Uterus (tissue), 4 donors: Measurements from ENCODE around the gene NPC1L1. TPM values are rescaled to one million over a fixed set of nuclear protein-coding genes. Genes with fewer than 3 reads are reported as not detected.

Experiments
- DNase-seq, 2 donors: peaks; one replicate each; pipeline ENCODE4 v3.0.0-alpha.2; 2019 to 2020
- H3K27ac ChIP-seq, 2 donors: fragments of 200-600 bp; sonication (generic); 1 replicate in 1 of 2; 2 replicates in 1 of 2; pipeline ENCODE4 v1.5.1; 2016 to 2018
- H3K27me3 ChIP-seq, 2 donors: fragments of 200-600 bp; sonication (generic); one replicate each; pipeline ENCODE4 v1.5.1; 2018 to 2019; ENCODE audit warnings: control low read depth in 1 of 2
- H3K36me3 ChIP-seq, 2 donors: fragments of 200-600 bp; sonication (generic); one replicate each; pipeline ENCODE4 v1.5.1; 2019; ENCODE audit warnings: control low read depth in 1 of 2
- H3K4me1 ChIP-seq, 2 donors: fragments of 200-600 bp; sonication (generic); one replicate each; pipeline ENCODE4 v1.5.1; 2018 to 2019; ENCODE audit warnings: control low read depth in 1 of 2
- H3K4me3 ChIP-seq, 2 donors: fragments of 200-600 bp; sonication (generic); 1 replicate in 1 of 2; 2 replicates in 1 of 2; pipeline ENCODE4 v1.5.1; 2018 to 2019; ENCODE audit warnings: mild to moderate bottlenecking in 1 of 2
- H3K9me3 ChIP-seq, 2 donors: fragments of 200-600 bp; sonication (generic); one replicate each; pipeline ENCODE4 v1.5.1; 2019; ENCODE audit warnings: control low read depth in 1 of 2
- POLR2A ChIP-seq, 2 donors: fragments of 450-650 bp; IDR thresholded peaks; one replicate each; pipeline ENCODE4 v1.6.1; 2016; ENCODE audit warnings: antibody characterized with exemption in 2 of 2, mild to moderate bottlenecking in 1 of 2, moderate library complexity in 1 of 2
- intact Hi-C: fragments of 100-400 bp; cut with DNase I; formaldehyde crosslinking; loops from one replicate; pipeline ENCODE4 v1.15.1; 2023; ENCODE audit warnings: low total_unique reads
- total RNA-seq, 4 donors: library from RNA; depleted of rRNA in 3 of 4; stranded (reverse); fragments of >200 nt in 3 of 4; gene quantifications; one replicate each; pipeline versions ENCODE4 v1.1.0 to v1.2.4, GENCODE V29; 2014 to 2023
- TF ChIP-seq, protein P1 (sequence below), 4 experiments: fragments of 200-600 bp in 2 of 4; fragments of 450-650 bp in 2 of 4; sonication (generic) in 2 of 4; IDR thresholded peaks; one replicate each; pipeline ENCODE4 v1.5.1; 2016 to 2019; ENCODE audit warnings: antibody characterized with exemption in 4 of 4, mild to moderate bottlenecking in 2 of 4, moderate library complexity in 1 of 4
- donor health status: DM: yes; HTN: yes; CAD: no.

Gene NPC1L1
- total RNA-seq, 4 donors from 2014 or later: 0.49 TPM; not detected in 3

- no peak for DNase-seq
- no peaks in the 10 kb centered on the region for H3K27me3 ChIP-seq
- TF ChIP-seq, protein P1, sequence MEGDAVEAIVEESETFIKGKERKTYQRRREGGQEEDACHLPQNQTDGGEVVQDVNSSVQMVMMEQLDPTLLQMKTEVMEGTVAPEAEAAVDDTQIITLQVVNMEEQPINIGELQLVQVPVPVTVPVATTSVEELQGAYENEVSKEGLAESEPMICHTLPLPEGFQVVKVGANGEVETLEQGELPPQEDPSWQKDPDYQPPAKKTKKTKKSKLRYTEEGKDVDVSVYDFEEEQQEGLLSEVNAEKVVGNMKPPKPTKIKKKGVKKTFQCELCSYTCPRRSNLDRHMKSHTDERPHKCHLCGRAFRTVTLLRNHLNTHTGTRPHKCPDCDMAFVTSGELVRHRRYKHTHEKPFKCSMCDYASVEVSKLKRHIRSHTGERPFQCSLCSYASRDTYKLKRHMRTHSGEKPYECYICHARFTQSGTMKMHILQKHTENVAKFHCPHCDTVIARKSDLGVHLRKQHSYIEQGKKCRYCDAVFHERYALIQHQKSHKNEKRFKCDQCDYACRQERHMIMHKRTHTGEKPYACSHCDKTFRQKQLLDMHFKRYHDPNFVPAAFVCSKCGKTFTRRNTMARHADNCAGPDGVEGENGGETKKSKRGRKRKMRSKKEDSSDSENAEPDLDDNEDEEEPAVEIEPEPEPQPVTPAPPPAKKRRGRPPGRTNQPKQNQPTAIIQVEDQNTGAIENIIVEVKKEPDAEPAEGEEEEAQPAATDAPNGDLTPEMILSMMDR (IDR thresholded peaks at IDR 0.05): no peak
- no peaks in the 10 kb centered on the region for H3K4me1 ChIP-seq
- H3K36me3 ChIP-seq: no peaks in the 10 kb centered on the region
- H3K9me3 ChIP-seq: peaks cover 0 to 17% of the 10 kb centered on the region in 2 donors
- intact Hi-C loops: no loop called here
- no peak overlapping the region for H3K27ac ChIP-seq
- no peak overlapping the region for H3K4me3 ChIP-seq
These were observed 19.6 kb downstream of the NPC1L1 start for GRCh38 chr7:44521347-44522095.

- H3K36me3 ChIP-seq: no peaks in the 10 kb centered on the region
- H3K4me1 ChIP-seq: no peaks in the 10 kb centered on the region
- no peak for TF ChIP-seq POLR2A (IDR thresholded peaks at IDR 0.05)
- TF ChIP-seq, protein P1 (IDR thresholded peaks at IDR 0.05): no peak
- DNase-seq: no peak
- H3K4me3 ChIP-seq: no peak overlapping the region
- no peak overlapping the region for H3K27ac ChIP-seq
- H3K27me3 ChIP-seq: no peaks in the 10 kb centered on the region
- H3K9me3 ChIP-seq: peaks cover 0 to 10% of the 10 kb centered on the region in 2 donors
- intact Hi-C loops: no loop called here
These were observed 20.6 kb downstream of the NPC1L1 start for GRCh38 chr7:44520574-44520973.

GRCh38 chr7:44519546-44519945, 21.6 kb downstream of the NPC1L1 start:
- DNase-seq: no peak
- TF ChIP-seq POLR2A (IDR thresholded peaks at IDR 0.05): no peak
- TF ChIP-seq, protein P1 (IDR thresholded peaks at IDR 0.05): no peak
- no peaks in the 10 kb centered on the region for H3K4me1 ChIP-seq
- H3K36me3 ChIP-seq: no peaks in the 10 kb centered on the region
- intact Hi-C loops: no loop called here
- H3K4me3 ChIP-seq: no peak overlapping the region
- no peaks in the 10 kb centered on the region for H3K9me3 ChIP-seq
- H3K27me3 ChIP-seq: no peaks in the 10 kb centered on the region
- no peak overlapping the region for H3K27ac ChIP-seq

- no peaks in the 10 kb centered on the region for H3K27me3 ChIP-seq
- no peak for DNase-seq
- H3K27ac ChIP-seq: no peak overlapping the region
- H3K4me1 ChIP-seq: no peaks in the 10 kb centered on the region
- no peaks in the 10 kb centered on the region for H3K36me3 ChIP-seq
- H3K4me3 ChIP-seq: no peak overlapping the region
- H3K9me3 ChIP-seq: no peaks in the 10 kb centered on the region
- intact Hi-C loops: no loop called here
- no peak for TF ChIP-seq POLR2A (IDR thresholded peaks at IDR 0.05)
- TF ChIP-seq, protein P1 (IDR thresholded peaks at IDR 0.05): no peak
These were observed 22.4 kb downstream of the NPC1L1 start for GRCh38 chr7:44518761-44519160.

GRCh38 chr7:44517175-44517574, 24.0 kb downstream of the NPC1L1 start:
- no peak for TF ChIP-seq POLR2A (IDR thresholded peaks at IDR 0.05)
- TF ChIP-seq, protein P1 (IDR thresholded peaks at IDR 0.05): no peak
- Histone ChIP-seq H3K9me3 (no peaks in the 10 kb centered on the region), H3K36me3 (no peaks in the 10 kb centered on the region), H3K4me1 (no peaks in the 10 kb centered on the region), H3K4me3 (no peak overlapping the region), H3K27ac (no peak overlapping the region), H3K27me3 (no peaks in the 10 kb centered on the region)
- no peak for DNase-seq
- intact Hi-C loops: no loop called here
